T-helper 2 cell treated with Interferon-gamma antibody and Interleukin-4, amounts not matched to agents 100 ng/mL and 5 ng/mL, for 36 hours (primary cell): Measurements from ENCODE around the gene CARF. TPM values are rescaled to one million over a fixed set of nuclear protein-coding genes. Genes with fewer than 3 reads are reported as not detected.

ENCODE experiments used
- intact Hi-C: fragments of 100-400 bp; cut with micrococcal nuclease; formaldehyde crosslinking; loops from one replicate; pipeline ENCODE4 v1.15.1; 2023
- total RNA-seq: library from RNA; stranded (reverse); gene quantifications from 2 replicates; pipeline ENCODE4 v1.2.3, GENCODE V29; 2022

CARF gene
- total RNA-seq, 1 donor from 2014 or later = 8.0 TPM

DNA sequence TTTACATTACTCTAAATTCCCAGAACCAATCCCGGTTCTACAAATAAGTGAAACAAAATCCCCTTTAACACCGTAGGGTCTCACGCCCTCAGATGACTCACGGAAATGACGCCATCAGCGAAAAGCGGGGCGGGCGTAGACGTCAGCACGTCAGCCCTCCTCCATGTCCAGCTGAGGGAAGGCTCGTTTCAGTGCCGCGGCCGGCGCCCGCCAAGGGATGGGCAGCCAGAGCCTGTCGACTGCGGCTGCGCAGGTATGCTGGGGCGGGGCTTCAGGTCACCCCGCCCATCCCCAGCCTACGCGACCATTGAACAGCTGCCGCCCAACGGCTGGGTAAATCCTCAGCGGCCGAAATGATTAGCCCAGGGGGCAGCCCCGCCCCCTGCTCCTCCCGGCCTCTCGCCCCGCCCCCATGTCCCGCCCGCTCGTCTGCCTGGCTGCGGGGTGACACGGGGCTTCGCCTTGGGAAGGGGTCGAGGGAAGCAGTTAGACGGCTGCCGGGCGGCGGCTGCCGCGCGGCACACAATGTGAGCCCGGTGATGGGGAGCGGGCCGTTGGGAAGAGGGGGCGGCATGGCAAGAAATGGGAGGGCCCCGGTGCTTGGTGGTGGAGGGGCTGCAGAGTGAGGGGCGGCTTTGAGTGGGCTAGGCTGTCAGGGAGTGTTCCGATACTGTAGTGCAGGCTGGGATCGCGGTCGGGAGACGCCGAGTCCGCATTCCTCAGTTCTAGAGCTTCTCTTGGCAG is 102.6 kb downstream of the CARF start, which contains the start of gene NBEAL1:
TSS of gene NBEAL1 (plus strand) at position 420 of the 744 bp plus-strand sequence. CDS start 1,510 bp downstream, outside the sequence.
- intact Hi-C loops = loop anchor here (1.0 to 10.0 kb wide), 7 partner anchors 103 to 640 kb away; partner anchors contain the start of genes ABI2, BMPR2, CYP20A1 and FAM117B

DNA sequence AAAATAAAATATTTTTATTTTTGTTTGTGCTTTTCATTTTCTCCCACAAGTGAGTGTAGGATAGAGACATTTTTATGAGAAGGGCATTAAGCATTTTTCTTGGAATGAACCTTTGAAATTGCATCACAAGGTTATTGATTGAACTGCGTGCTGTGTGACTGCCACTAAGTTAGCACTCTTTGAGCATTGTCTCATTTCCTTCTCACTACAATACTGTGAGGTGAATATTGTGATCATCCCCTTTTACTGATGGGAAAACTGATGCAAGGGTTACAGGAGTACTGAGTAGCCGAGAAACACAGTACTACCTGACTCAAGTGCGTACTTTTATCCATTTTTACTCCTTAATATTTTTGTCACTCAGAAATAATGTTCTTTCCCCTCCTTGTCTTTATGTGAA is 104.6 kb downstream of the CARF start:
- intact Hi-C loops = loop anchor here (10.0 kb wide), 2 partner anchors 432 to 642 kb away; partner anchors contain the start of gene BMPR2

- intact Hi-C loops = loop anchor here (10.0 kb wide), 2 partner anchors 433 to 643 kb away; partner anchors contain the start of gene BMPR2
Measured at GRCh38 chr2:203018181-203018580, 106.1 kb downstream of the CARF start.

DNA sequence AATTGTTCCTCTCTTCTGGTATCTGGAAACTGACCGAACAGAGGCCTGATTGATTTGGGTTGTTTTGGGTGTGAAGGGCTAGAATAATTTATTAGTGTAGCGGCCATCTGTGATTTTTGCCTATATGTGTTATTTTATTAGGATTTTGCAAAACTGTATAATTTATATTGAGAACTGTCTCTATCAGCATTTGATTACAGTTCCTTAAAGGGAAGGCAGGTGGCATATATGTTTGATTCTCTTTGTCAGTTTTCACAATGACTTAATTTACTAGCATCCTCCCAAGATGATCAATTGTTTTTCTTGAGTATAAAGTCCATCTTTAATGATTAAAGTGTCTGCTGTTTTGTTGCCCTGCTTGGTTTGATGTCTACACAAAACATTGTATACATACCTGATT is 107.1 kb downstream of the CARF start:
- intact Hi-C loops = loop anchor here (10.0 kb wide), 2 partner anchors 434 to 644 kb away; partner anchors contain the start of gene BMPR2

- intact Hi-C loops = no loop called here
Measured at GRCh38 chr2:203021991-203022390, 109.9 kb downstream of the CARF start.

DNA sequence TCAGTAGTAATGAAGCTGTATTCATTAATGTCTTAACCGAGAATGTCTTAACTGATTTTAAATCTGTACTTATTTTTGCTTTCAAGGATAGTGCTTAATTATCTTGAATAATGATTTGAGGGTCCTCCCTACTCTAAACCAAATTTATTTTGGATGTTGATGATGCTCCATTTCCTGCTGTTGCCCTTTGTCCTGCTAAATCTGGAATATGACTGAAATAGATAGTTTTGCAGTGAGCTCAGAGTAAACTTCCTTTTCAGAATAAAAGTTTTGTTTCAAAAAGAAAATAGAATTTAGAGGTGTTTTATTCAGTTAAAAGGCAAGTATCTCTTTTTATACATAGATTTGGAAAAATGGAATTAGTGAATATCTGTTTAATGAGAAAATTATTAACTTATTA is 110.7 kb downstream of the CARF start:
- intact Hi-C loops = no loop called here

DNA sequence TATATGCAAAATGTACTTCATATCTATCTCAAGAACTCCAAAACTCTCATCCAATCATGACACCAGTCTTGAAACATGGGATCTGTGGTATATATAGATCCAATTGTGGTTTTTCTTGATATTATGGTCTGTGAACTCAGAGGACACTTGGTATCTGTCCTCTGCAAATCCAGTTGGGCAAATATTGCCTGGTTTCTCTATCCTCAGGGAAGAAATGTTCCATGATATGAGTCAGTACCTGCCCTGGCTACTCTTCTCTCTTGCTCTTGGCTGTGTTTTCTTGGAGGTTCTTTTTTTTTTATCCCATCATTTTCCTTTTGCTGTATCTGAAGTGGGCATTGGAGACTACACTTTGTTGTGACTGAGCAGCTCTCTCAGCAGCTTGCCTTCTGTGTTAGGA is 113.5 kb downstream of the CARF start:
- intact Hi-C loops = no loop called here

DNA sequence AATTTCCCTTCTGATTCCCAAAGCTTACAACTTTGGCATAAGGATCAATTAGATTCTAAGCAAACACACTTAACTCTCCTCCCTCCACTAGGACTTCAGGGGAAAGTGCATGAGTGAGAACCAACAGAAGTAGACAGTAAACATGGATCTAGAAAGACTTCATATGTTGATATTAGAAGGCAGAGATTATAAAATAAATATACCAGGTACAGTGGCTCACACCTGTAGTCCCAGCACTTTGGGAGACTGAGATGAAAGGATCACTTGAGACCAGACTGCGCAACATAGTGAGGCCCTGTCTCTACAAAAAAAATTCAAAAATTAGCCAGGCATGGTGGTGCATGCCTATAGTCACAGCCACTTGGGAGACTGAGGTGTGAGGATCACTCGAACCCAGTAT is 118.5 kb downstream of the CARF start:
- intact Hi-C loops = no loop called here

GRCh38 chr2:203030991-203031390 is 118.9 kb downstream of the CARF start:
- intact Hi-C loops = no loop called here

DNA sequence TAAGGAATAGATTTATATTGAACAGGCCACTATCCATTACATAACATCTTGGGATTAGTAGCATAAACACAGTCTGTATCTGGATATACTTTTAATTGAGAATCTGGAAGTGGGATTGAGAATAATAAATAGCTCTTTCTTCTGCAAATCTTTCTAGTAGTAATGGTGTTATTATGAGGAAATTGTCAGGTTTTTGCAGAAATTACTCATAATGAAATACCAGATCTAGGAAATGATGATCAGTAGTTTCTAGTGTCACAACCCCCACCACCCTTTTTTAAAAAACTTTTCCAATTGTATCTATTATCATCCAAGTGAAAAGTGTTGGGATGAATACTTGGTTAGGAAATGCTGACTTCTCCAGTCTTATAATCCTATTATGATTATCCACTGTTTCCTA is 121.3 kb downstream of the CARF start:
- intact Hi-C loops = no loop called here

- intact Hi-C loops = no loop called here
Measured at GRCh38 chr2:203035879-203036470, 123.9 kb downstream of the CARF start.

Other genes with a start within 250 kb of the CARF start
- gene ICA1L, start 40.5 kb upstream of the CARF start, total RNA-seq = 6.1 and 6.2 TPM in 2 replicates
- 66.9 and 79.1 TPM in 2 replicates for gene WDR12, start 602 bp upstream of the CARF start, total RNA-seq
- gene NBEAL1, start 102.6 kb downstream of the CARF start, total RNA-seq = 10.4 and 10.7 TPM in 2 replicates